ENCODE data around the gene HOXC9. TPM values are rescaled to one million over a fixed set of nuclear protein-coding genes. Genes with fewer than 3 reads are reported as not detected.

Gene HOXC9
- total RNA-seq, 1 experiment from 2014 or later: not detected

DNA sequence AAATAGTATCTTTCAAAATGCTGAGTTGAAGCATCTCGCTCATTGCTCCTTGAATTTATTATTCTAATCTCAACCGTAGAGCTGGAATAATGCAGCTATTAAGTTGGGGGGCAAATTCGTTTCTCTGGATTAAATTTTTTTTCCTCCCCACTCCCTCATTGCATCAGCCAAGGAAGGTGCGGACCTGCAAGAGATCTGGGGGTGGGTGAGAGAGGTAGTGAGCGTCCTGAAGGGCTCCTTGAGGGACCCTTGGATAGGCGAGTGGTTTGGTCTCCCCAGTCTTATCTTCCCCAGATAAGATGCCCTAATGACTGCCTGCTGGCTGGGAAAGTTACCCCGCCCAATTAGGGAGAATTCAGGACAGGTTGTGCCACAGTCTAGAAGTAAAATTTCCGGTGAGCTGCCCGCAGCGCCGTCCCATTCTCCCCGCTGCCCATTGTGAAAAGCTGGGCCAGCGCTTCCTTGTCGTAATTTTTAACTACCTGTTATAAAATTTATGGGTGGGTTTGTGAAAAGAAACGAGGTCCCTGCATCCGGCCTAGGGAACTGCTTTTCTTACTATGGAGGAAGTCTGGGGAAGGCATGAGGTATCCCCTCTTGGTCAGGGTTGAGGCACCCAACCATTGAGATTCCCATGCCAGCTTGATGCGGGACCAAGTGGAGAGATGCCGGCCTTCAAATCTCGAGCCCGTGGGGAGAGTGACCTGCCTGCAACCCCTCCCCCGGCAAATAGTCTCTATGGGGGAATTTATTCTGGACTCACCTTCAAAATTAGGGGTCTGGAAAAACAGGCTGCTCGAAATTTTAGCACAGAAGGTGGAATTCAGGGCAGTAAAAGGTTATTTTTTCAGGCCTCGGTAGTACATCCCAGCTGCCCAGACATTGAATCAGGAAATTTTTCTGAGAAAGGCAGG, 15.3 kb downstream of the HOXC9 start (continued):
- TF ChIP-seq, protein P1, sequence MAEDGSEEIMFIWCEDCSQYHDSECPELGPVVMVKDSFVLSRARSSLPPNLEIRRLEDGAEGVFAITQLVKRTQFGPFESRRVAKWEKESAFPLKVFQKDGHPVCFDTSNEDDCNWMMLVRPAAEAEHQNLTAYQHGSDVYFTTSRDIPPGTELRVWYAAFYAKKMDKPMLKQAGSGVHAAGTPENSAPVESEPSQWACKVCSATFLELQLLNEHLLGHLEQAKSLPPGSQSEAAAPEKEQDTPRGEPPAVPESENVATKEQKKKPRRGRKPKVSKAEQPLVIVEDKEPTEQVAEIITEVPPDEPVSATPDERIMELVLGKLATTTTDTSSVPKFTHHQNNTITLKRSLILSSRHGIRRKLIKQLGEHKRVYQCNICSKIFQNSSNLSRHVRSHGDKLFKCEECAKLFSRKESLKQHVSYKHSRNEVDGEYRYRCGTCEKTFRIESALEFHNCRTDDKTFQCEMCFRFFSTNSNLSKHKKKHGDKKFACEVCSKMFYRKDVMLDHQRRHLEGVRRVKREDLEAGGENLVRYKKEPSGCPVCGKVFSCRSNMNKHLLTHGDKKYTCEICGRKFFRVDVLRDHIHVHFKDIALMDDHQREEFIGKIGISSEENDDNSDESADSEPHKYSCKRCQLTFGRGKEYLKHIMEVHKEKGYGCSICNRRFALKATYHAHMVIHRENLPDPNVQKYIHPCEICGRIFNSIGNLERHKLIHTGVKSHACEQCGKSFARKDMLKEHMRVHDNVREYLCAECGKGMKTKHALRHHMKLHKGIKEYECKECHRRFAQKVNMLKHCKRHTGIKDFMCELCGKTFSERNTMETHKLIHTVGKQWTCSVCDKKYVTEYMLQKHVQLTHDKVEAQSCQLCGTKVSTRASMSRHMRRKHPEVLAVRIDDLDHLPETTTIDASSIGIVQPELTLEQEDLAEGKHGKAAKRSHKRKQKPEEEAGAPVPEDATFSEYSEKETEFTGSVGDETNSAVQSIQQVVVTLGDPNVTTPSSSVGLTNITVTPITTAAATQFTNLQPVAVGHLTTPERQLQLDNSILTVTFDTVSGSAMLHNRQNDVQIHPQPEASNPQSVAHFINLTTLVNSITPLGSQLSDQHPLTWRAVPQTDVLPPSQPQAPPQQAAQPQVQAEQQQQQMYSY (CRISPR knock-in tag; IDR thresholded peaks at IDR 0.05): no peak
- TF ChIP-seq NFATC4 (CRISPR knock-in tag; IDR thresholded peaks at IDR 0.05) (no peak), NR1H2 (CRISPR knock-in tag; IDR thresholded peaks at IDR 0.05) (no peak)

- no peak for DNase-seq (ENCODE audit: low spot score)
- H3K9me3 Mint-ChIP-seq: no peaks in the 10 kb centered on the region
- peaks cover 99% of the 10 kb centered on the region for H3K27me3 Mint-ChIP-seq (ENCODE audit: low read depth)
These were observed 16.1 kb downstream of the HOXC9 start for GRCh38 chr12:54016051-54016450.

DNA sequence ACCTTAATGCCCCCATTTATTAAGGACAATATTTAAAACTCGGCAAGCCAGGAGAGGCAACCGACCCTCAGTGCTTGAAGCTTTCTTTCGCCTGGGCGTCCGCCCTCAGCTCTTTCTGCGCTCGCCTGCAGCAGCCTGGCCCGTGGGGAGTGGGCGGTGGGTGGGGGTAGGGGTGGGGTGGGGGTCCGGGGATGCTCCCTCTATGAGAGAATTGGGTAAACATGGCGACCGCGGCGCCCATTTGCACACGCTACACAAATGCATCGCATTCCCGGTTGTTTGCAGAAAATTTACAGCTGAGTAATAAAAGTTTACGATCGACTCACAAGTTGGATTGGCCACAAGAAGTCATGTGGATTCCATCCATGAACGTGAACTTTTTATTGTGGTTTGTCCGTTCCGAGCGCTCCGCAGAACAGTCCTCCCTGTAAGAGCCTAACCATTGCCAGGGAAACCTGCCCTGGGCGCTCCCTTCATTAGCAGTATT, 16.6 kb downstream of the HOXC9 start:
- H3K4me3 Mint-ChIP-seq: no peak overlapping the region
- no peak overlapping the region for H3K27ac Mint-ChIP-seq
- no peak for DNase-seq (ENCODE audit: low spot score)
- peaks cover 99% of the 10 kb centered on the region for H3K27me3 Mint-ChIP-seq (ENCODE audit: low read depth)
- TF ChIP-seq ZNF423 (CRISPR knock-in tag; IDR thresholded peaks at IDR 0.05) (no peak), SP1 (CRISPR knock-in tag; conservative IDR thresholded peaks at IDR 0.05) (no peak), TCF7 (CRISPR knock-in tag; IDR thresholded peaks at IDR 0.05; ENCODE audit: low read depth) (no peak), ETV6 (CRISPR knock-in tag; IDR thresholded peaks at IDR 0.05) (no peak), ZNF671 (CRISPR knock-in tag; IDR thresholded peaks at IDR 0.05) (no peak), TEAD4 (CRISPR knock-in tag; IDR thresholded peaks at IDR 0.05) (no peak), ZBTB21 (CRISPR knock-in tag; IDR thresholded peaks at IDR 0.05; ENCODE audit: borderline replicate concordance) (no peak), CREB1 (CRISPR knock-in tag; IDR thresholded peaks at IDR 0.05) (no peak)
- TF ChIP-seq, protein P2, sequence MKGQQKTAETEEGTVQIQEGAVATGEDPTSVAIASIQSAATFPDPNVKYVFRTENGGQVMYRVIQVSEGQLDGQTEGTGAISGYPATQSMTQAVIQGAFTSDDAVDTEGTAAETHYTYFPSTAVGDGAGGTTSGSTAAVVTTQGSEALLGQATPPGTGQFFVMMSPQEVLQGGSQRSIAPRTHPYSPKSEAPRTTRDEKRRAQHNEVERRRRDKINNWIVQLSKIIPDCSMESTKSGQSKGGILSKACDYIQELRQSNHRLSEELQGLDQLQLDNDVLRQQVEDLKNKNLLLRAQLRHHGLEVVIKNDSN (CRISPR knock-in tag; IDR thresholded peaks at IDR 0.05): no peak
- no peak for ATAC-seq
- peaks cover 25% of the 10 kb centered on the region for H3K4me1 Mint-ChIP-seq
- H3K9me3 Mint-ChIP-seq: no peaks in the 10 kb centered on the region
- CTCF ChIA-PET: interaction anchor here (0.7 to 2.6 kb wide), 12 partner anchors 9 to 1767 kb away, joined by 3 to 40 read pairs (median 6); partner anchors contain the start of genes HOXC10, HOXC8 and HOXC9
- no peaks in the 10 kb centered on the region; the same call in 1 of the 2 replicates for H3K36me3 Mint-ChIP-seq
- POLR2A ChIA-PET: no interaction called here

More at GRCh38 chr12:54016051-54016450, 16.1 kb downstream of the HOXC9 start:
- Mint-ChIP-seq H3K4me1 (peaks cover 25% of the 10 kb centered on the region), H3K36me3 (no peaks in the 10 kb centered on the region), H3K4me3 (no peak overlapping the region), H3K27ac (no peak overlapping the region)
- POLR2A ChIA-PET: no interaction called here
- CTCF ChIA-PET: interaction anchor here (0.7 to 2.6 kb wide), 4 partner anchors 16 to 1767 kb away, joined by 3 to 25 read pairs (median 14); no protein-coding TSS in a partner anchor
- TF ChIP-seq ATF2 (CRISPR knock-in tag; IDR thresholded peaks at IDR 0.05; ENCODE audit: borderline replicate concordance, low read depth): no peak
- TF ChIP-seq ZBTB43 (CRISPR knock-in tag; IDR thresholded peaks at IDR 0.05): no peak
- TF ChIP-seq TEAD1 (CRISPR knock-in tag; IDR thresholded peaks at IDR 0.05): no peak
- no peak for TF ChIP-seq GTF2I (CRISPR knock-in tag; conservative IDR thresholded peaks at IDR 0.05)
- no peak for TF ChIP-seq NR2C2 (CRISPR knock-in tag; IDR thresholded peaks at IDR 0.05)
- no peak for TF ChIP-seq SOX15 (CRISPR knock-in tag; IDR thresholded peaks at IDR 0.05)
- no peak for TF ChIP-seq JAZF1 (CRISPR knock-in tag; IDR thresholded peaks at IDR 0.05)
- TF ChIP-seq TEAD4 (CRISPR knock-in tag; IDR thresholded peaks at IDR 0.05): no peak
- TF ChIP-seq PRRX2 (CRISPR knock-in tag; IDR thresholded peaks at IDR 0.05): no peak
- no peak for TF ChIP-seq ZNF219 (CRISPR knock-in tag; IDR thresholded peaks at IDR 0.05; ENCODE audit: borderline replicate concordance)
- TF ChIP-seq, protein P3, sequence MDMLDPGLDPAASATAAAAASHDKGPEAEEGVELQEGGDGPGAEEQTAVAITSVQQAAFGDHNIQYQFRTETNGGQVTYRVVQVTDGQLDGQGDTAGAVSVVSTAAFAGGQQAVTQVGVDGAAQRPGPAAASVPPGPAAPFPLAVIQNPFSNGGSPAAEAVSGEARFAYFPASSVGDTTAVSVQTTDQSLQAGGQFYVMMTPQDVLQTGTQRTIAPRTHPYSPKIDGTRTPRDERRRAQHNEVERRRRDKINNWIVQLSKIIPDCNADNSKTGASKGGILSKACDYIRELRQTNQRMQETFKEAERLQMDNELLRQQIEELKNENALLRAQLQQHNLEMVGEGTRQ (CRISPR knock-in tag; IDR thresholded peaks at IDR 0.05): no peak
- TF ChIP-seq FOXJ3 (CRISPR knock-in tag; IDR thresholded peaks at IDR 0.05; ENCODE audit: borderline replicate concordance): no peak
- TF ChIP-seq NFYB (CRISPR knock-in tag; conservative IDR thresholded peaks at IDR 0.05; ENCODE audit: low read depth): no peak
- ATAC-seq: no peak

Data from WTC11 (cell line).